Thymus (tissue), 11 donors: ENCODE results near the gene CXCL17. TPM values are rescaled to one million over a fixed set of nuclear protein-coding genes. Genes with fewer than 3 reads are reported as not detected.

ENCODE experiments used
- DNase-seq, 9 donors: peaks; one replicate each; pipeline ENCODE4 v3.0.0-alpha.2; 2013; ENCODE audit warnings: low spot score in 9 of 9, low read depth in 6 of 9, missing footprints in 1 of 9
- H3K27ac ChIP-seq, 2 donors: one replicate each; pipeline ENCODE4 v1.5.1; 2013; ENCODE audit warnings: control low read depth in 1 of 2, low read depth in 1 of 2, low read length in 1 of 2, mild to moderate bottlenecking in 1 of 2, moderate library complexity in 1 of 2
- H3K27me3 ChIP-seq, 2 donors: one replicate each; pipeline ENCODE4 v1.5.1; 2013; ENCODE audit warnings: low read length in 1 of 2; ENCODE audit not compliant: control insufficient read depth in 2 of 2, insufficient read depth in 1 of 2
- H3K36me3 ChIP-seq, 2 donors: one replicate each; pipeline ENCODE4 v1.5.1; 2013; ENCODE audit warnings: low read length in 1 of 2, mild to moderate bottlenecking in 1 of 2, moderate library complexity in 1 of 2; ENCODE audit not compliant: control insufficient read depth in 2 of 2, insufficient read depth in 2 of 2
- H3K4me1 ChIP-seq, 2 donors: one replicate each; pipeline ENCODE4 v1.5.1; 2013; ENCODE audit warnings: low read length in 2 of 2; ENCODE audit not compliant: control insufficient read depth in 2 of 2, insufficient read depth in 2 of 2
- H3K4me3 ChIP-seq, 2 donors: one replicate each; pipeline ENCODE4 v1.5.1; 2013; ENCODE audit warnings: low read length in 2 of 2, control low read depth in 1 of 2, mild to moderate bottlenecking in 1 of 2
- H3K9me3 ChIP-seq, 2 donors: one replicate each; pipeline ENCODE4 v1.5.1; 2013; ENCODE audit warnings: low read length in 1 of 2, mild to moderate bottlenecking in 1 of 2; ENCODE audit not compliant: control insufficient read depth in 2 of 2, insufficient read depth in 1 of 2
- WGBS: extraction: QIAGEN DNeasy Blood & Tissue Kit; methylation state at CpG from one replicate; pipeline ENCODE4 v1.1.7; 2013; 5-methylcytosine and 5-hydroxymethylcytosine counted together
- polyA plus RNA-seq: library from polyadenylated mRNA; stranded (reverse); fragments of 200-250 nt; gene quantifications from one replicate; pipeline ENCODE4 v1.2.3, GENCODE V29; 2013
- total RNA-seq: library from RNA; stranded (reverse); fragments of 120-200 nt; gene quantifications from one replicate; pipeline ENCODE4 v1.2.4, GENCODE V29; 2013
- donor health status: healthy.

Gene CXCL17
- total and polyA plus RNA-seq, 2 donors = 0.14 to 8.4 TPM

GRCh38 chr19:42409477-42409876, 33.3 kb downstream of the CXCL17 start:
- 98% methylated on average over 6 of the region's 6 CpGs for WGBS
- Histone ChIP-seq H3K9me3 (no peaks in the 10 kb centered on the region), H3K36me3 (peaks cover 42 to 59% of the 10 kb centered on the region in 2 donors), H3K4me3 (no peak overlapping the region), H3K4me1 (no peaks in the 10 kb centered on the region), H3K27me3 (no peaks in the 10 kb centered on the region), H3K27ac (no peak overlapping the region)
- DNase-seq = no peak

GRCh38 chr19:42407816-42408175, 35.0 kb downstream of the CXCL17 start:
- 98% methylated on average over 10 of the region's 10 CpGs for WGBS
- peaks cover 0 to under 1% of the 10 kb centered on the region in 2 donors for H3K27me3 ChIP-seq
- H3K27ac ChIP-seq = no peak overlapping the region
- peaks cover 41 to 61% of the 10 kb centered on the region in 2 donors for H3K36me3 ChIP-seq
- H3K9me3 ChIP-seq = no peaks in the 10 kb centered on the region
- H3K4me1 ChIP-seq = no peaks in the 10 kb centered on the region
- no peak for DNase-seq
- H3K4me3 ChIP-seq = no peak overlapping the region

GRCh38 chr19:42407085-42407815, 35.5 kb downstream of the CXCL17 start:
- H3K27ac ChIP-seq = no peak overlapping the region
- DNase-seq = no peak
- no peak overlapping the region for H3K4me3 ChIP-seq
- H3K9me3 ChIP-seq = no peaks in the 10 kb centered on the region
- H3K27me3 ChIP-seq = peaks cover under 1 to 6% of the 10 kb centered on the region in 2 donors
- peaks cover 2 to 3% of the 10 kb centered on the region in 2 donors for H3K4me1 ChIP-seq
- WGBS = 97% methylated on average over 30 of the region's 30 CpGs
- peaks cover 41 to 61% of the 10 kb centered on the region in 2 donors for H3K36me3 ChIP-seq

GRCh38 chr19:42406111-42406510, 36.6 kb downstream of the CXCL17 start:
- Histone ChIP-seq H3K9me3 (no peaks in the 10 kb centered on the region), H3K4me1 (peaks cover 4 to 10% of the 10 kb centered on the region in 2 donors), H3K27me3 (peaks cover 5 to 16% of the 10 kb centered on the region in 2 donors), H3K4me3 (no peak overlapping the region), H3K36me3 (peaks cover 40 to 61% of the 10 kb centered on the region in 2 donors), H3K27ac (no peak overlapping the region)
- no peak for DNase-seq
- WGBS = 97% methylated on average over 11 of the region's 11 CpGs

GRCh38 chr19:42403586-42403985, 39.2 kb downstream of the CXCL17 start:
- no peaks in the 10 kb centered on the region for H3K9me3 ChIP-seq
- H3K36me3 ChIP-seq = peaks cover 32 to 43% of the 10 kb centered on the region in 2 donors
- no peak for DNase-seq
- no peak overlapping the region for H3K27ac ChIP-seq
- peaks cover 5 to 20% of the 10 kb centered on the region in 2 donors for H3K27me3 ChIP-seq
- no peak overlapping the region for H3K4me3 ChIP-seq
- WGBS = 96% methylated on average over 10 of the region's 10 CpGs
- H3K4me1 ChIP-seq = peaks cover 4 to 11% of the 10 kb centered on the region in 2 donors

- DNase-seq = no peak
- Histone ChIP-seq H3K27ac (no peak overlapping the region), H3K27me3 (peaks cover 5 to 23% of the 10 kb centered on the region in 2 donors), H3K4me3 (no peak overlapping the region), H3K4me1 (peaks cover 6 to 16% of the 10 kb centered on the region in 2 donors), H3K36me3 (peaks cover 24 to 37% of the 10 kb centered on the region in 2 donors), H3K9me3 (no peaks in the 10 kb centered on the region)
- WGBS = 82% methylated on average over 34 of the region's 34 CpGs
These were observed 40.2 kb downstream of the CXCL17 start for GRCh38 chr19:42402376-42403116.

- H3K4me3 ChIP-seq = peak overlapping the region; percentile 30 to 54
- H3K27me3 ChIP-seq = peaks cover 5 to 27% of the 10 kb centered on the region in 2 donors
- peaks cover 12 to 21% of the 10 kb centered on the region in 2 donors for H3K4me1 ChIP-seq
- peak in 6 of 9 donors; percentile 38 to 76 (median 54) for DNase-seq
- 3% methylated on average over 80 of the region's 80 CpGs for WGBS
- peaks cover 18 to 27% of the 10 kb centered on the region in 2 donors for H3K36me3 ChIP-seq
- H3K9me3 ChIP-seq = no peaks in the 10 kb centered on the region
- H3K27ac ChIP-seq = peak overlapping the region in 1 of 2 donors; percentile 3
These were observed 41.1 kb downstream of the CXCL17 start for GRCh38 chr19:42401365-42402303.

GRCh38 chr19:42400404-42400803, 42.3 kb downstream of the CXCL17 start:
- Histone ChIP-seq H3K4me1 (peaks cover 16 to 26% of the 10 kb centered on the region in 2 donors), H3K4me3 (no peak overlapping the region), H3K36me3 (peaks cover 6 to 15% of the 10 kb centered on the region in 2 donors), H3K27ac (no peak overlapping the region), H3K27me3 (peaks cover 5 to 28% of the 10 kb centered on the region in 2 donors), H3K9me3 (no peaks in the 10 kb centered on the region)
- 100% methylated on average over 1 of the region's 1 CpG for WGBS
- DNase-seq = no peak
